Epithelial cell of esophagus (primary cell): ENCODE results near the gene C5AR2.

Source experiments
- DNase-seq: peaks from one replicate; pipeline ENCODE4 v3.0.0; 2010; ENCODE audit warnings: low read depth
- H3K4me3 ChIP-seq: 2 replicates; pipeline ENCODE4 v1.5.1; 2011; ENCODE audit warnings: mild to moderate bottlenecking, low read length, control low read depth
- CTCF ChIP-seq: IDR thresholded peaks from 2 replicates; pipeline ENCODE4 v1.5.1; 2011; ENCODE audit warnings: low read depth, mild to moderate bottlenecking, low read length, control low read depth, inconsistent platforms; ENCODE audit not compliant: insufficient read depth; ENCODE audit errors: missing control alignments

Gene C5AR2

GRCh38 chr19:47390533-47391488 is 58.8 kb downstream of the C5AR2 start:
- no peak for TF ChIP-seq CTCF
- DNase-seq = no peak

GRCh38 chr19:47391510-47392223 is 59.7 kb downstream of the C5AR2 start:
- peak; percentile 93 for TF ChIP-seq CTCF
- H3K4me3 ChIP-seq = no peak overlapping the region
- DNase-seq = peak; percentile 73

More at GRCh38 chr19:47390533-47391488, 58.8 kb downstream of the C5AR2 start:
- H3K4me3 ChIP-seq = no peak overlapping the region
